T-helper 2 cell (primary cell): ENCODE results near the gene PDGFB.

Experiments
- DNase-seq, 5 experiments: peaks; one replicate each; pipeline versions ENCODE4 v3.0.0 to v3.0.0-alpha.2; 2012 to 2022

Gene PDGFB

DNA sequence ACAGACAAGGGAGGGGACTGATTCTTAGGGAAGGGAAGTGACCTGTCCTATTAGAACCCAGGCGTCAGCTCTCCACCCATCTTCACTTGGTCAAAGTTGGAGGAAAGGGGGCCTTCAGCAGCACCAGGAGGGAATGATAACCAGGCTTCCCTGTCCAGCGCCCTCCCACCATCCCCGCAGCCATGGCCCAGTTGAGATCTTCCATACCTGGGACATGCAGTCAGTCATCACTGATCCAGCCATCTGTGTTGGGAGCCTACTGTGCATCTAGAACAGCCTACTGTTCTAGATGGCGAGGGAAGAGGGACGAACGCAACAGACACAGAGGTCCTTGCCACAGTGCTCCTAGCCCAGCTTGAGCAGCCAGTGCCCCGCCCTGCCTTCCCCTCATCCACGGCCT, 40.6 kb downstream of the PDGFB start:
- no peak for DNase-seq

DNA sequence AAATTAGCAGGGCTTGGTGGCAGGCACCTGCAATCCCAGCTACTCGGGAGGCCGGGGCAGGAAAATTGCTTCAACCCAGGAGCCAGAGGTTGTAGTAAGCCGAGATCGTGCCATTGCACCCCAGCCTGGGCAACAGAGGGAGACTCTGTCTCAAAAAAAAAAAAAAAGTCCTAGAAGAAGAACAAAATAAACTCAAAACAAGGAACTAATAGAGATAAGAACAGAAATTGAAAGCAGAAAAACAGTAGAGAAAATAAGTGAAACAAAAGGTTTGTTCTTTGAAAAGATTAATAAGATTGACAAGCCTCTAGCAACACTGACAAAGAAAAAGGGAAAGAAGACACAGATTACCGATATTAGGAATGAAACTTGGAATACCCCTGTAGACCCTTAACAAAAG, 47.2 kb downstream of the PDGFB start:
- no peak for DNase-seq

DNA sequence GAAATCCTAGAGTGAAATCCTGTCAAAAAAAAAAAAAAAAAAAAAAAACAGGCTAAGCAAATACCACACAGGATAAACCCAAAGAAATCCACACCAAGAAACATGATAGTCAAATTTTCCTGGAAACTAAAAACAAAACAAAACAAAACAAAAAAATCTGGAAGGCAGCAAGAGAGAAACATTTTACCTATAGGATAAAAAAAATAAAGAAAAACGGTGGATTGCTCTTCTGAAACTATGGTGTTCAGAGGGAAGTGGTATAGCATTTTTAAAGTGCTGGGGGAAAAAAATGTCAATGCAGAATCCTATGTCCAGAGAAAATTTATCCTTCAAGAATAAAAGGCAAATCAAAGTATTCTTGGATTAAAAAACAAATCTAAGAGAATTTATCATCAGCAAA, 50.7 kb downstream of the PDGFB start:
- DNase-seq = no peak

DNA sequence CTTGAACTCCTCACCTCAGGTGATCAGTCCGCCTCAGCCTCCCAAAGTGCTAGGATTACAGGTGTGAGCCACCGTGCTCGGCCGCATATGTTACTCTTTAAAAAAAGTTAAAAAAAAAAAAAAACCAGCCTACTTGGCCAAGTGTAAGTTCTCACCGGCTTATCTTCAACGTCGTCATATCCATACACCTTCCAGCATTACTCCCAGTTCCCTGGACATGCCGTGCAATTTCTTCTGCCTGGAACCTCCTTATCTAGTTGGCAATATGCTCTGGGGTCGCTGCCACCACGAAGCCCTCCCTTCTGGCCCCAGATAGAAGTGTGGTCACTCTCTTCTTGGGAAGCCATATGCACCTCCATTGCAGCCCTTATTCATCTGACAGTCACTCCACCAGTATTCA, 56.0 kb downstream of the PDGFB start:
- no peak for DNase-seq

DNA sequence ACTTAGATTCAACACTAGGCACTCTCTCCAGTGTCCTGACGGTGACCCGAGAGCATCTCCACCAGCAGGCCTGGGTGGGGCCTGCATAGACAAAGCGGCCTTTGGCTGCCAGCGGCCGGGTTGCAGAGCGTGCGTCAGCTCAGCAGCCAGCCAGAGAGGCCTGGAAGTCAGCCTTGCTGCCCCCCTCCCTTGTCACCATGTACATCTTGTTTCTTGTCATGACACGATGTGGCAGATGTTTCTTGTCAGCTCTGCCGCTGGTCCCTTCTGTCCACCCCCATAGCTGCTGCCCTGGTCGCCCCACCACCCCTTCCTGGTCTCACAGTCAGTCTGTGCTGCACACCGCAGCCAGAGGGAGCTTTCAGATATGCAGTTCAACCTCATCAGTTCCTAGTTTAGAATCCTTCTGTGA, 59.2 kb downstream of the PDGFB start:
- DNase-seq = no peak

DNA sequence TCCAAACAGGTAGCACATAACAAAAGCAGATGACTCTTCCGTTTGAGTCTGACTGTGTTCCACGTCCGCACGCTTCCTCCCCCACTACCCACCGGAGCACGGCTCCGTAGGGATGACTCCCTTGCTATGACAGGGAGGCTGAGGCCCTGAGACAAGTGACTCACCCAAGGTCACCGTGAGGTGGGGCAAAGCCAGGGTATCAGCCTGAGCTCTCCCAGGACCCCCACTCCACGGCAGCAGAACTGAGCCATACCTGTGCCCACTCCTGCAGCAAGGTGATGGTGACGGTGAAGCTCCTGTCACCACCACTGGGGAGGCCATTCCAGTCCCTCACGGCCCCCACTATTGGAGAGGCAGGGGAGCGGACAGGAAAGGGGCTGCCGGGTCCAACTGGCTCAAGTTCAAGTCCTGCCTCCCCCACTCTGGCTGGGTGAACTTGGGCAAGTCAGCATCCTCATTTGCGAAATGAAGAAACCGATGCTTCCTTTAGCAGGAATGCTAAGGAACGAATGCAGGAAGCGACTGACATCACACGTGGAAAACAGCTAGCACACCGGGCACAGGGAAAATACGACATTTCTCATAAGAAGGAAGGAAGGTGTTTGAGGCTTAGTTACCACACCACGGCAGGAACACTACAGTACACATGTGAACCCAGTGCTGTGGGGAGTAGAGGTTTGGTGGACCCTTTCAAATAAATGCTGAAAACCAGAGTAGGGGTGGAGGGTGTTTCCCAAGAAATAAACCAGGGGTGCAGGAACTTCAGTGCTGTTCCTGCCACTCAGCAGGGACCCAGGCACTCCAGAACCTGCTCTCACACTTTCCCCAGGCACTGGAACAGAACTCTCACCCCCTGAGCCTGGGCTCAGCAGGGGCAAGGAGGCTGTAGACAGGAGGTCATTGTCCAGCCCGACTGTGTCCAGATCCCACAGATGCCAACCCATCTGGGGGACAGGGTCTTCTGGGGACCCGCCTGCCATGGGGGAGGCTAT, 59.9 kb downstream of the PDGFB start:
- no peak for DNase-seq

DNA sequence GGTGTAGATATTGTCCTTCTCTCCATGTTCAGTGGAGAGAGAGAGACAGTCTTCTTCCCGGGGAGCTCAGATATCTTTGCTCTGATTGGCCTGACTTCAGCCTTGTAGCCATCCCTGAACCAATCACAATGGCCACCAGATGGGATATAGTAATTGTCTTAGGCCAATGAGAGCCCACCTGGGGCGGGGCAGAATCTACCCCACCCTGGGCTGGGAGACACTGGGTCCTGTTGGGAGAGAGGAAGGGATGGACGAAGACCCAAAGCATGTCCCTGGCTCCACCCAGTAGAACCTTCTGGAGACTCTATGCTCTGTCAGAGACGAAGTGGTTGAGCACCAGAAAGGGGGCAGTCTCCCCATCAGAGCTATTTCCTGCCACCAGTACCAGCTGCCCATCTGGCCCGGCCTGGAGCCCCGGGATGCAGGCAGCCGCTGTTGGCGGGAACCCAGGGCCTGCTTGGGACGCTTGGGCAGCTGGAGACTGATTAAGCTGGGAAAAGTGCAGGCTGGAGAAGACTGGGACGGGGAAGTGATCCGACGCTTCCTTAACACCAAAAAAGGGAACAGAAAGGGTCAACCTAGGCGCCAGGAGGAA, 60.7 kb downstream of the PDGFB start:
- no peak for DNase-seq

DNA sequence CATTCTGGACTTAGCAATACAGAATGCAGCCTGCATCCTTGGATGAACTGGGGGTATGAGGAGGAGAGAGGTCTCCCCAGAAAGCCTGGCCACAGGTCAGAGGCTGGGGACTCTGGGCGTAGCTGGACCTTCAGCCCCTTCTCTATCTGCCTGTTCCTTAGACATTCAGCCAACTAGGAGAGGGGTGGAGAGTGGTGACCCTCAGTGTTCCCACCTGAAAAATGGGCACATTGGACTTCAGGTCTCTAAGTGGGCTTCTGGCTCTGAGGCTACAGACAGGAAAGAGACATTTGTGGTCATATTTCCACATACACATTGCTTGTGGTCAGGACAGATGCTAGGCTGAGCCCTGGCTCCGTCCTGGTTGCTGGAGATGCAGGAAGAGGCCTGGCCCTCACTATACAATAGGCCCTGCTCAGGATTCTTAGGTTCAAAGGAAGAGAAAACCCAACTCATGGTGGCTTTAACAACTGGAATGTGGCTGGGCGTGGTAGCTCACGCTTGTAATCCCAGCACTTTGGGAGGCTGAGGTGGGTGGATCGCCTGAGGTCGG, 62.2 kb downstream of the PDGFB start:
- no peak for DNase-seq

DNA sequence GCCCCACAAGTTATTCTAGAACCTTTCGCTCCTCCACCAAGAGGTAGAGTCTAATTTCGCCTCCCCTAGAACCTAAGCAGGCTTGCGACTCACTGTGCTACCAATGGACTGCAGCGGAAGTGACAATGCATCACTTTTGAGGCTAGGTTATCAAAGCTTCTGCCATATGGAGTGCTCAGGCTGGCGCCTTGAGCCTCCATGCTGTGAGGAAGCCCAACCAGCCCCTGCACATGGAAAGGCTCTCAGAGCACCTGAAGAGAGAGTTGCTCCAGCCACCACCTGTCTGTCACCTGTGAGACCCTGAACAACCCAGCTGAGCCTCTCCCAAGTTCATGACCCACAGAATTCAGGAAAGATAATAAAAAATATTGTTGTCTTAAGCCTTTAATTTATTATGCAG, 63.0 kb downstream of the PDGFB start:
- DNase-seq = no peak

DNA sequence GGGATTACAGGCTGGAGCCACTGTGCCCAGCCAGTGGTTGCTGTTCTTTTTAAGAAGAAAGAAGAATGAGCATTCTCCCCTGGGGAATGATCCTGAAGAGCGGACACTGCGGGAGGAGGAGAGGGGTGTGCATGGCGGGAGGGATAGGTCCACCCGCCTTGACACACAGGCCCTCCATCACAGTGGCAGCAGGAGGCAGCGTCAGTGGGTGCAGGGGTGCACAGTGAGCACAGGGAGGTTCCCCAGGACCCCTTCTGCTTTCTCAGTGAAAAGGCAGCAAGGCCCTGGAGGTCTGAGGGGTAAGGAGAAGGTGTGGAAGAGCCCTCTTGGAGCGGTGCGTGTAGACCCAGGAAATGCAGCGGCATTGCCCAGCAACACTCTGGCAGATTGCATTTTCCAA, 63.4 kb downstream of the PDGFB start:
- no peak for DNase-seq

DNA sequence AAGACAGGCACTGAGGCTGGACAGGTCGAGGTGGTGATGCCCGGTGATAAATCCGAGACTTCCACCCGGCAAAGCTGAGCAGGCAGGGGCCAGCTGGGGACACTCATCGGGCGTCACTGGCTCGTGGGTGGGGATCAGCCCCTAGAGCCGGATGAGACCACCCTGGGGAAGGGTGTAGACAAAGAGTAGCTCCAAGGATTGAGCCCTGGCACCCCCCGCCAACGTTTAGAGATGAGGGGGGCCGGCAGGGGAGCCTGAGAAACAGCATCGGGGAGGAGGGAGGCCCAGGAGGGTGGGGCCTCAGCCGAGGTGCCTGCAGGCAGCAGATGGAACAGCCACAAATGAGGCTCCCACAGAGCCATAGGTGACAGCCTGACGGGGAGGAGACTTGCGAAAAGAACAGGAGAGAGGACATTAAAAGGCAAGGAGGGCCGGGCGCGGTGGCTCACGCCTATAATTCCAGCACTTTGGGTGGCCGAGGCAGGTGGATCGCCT, 64.9 kb downstream of the PDGFB start:
- DNase-seq = no peak

DNA sequence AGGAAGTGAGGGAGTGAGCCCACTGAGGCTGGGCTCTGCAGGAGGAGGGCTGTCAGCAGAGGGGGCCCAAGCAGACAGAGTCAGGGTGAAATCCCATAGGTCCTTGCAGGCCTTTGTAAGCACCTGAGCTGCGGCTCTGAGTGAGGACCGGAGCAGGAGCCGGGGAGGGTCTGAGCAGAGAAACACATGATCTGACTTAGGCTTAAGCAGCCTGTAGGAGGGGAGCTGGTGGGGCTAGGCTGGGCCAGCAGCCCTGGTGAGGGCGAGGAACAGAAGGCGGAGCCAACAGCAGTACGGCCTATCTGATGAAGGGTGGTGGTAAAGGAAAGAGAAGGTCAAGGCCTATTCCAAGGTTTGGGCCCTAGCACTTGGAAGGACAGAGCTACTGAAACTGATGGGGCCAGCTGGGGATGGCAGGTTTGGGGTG, 65.4 kb downstream of the PDGFB start:
- no peak for DNase-seq

DNA sequence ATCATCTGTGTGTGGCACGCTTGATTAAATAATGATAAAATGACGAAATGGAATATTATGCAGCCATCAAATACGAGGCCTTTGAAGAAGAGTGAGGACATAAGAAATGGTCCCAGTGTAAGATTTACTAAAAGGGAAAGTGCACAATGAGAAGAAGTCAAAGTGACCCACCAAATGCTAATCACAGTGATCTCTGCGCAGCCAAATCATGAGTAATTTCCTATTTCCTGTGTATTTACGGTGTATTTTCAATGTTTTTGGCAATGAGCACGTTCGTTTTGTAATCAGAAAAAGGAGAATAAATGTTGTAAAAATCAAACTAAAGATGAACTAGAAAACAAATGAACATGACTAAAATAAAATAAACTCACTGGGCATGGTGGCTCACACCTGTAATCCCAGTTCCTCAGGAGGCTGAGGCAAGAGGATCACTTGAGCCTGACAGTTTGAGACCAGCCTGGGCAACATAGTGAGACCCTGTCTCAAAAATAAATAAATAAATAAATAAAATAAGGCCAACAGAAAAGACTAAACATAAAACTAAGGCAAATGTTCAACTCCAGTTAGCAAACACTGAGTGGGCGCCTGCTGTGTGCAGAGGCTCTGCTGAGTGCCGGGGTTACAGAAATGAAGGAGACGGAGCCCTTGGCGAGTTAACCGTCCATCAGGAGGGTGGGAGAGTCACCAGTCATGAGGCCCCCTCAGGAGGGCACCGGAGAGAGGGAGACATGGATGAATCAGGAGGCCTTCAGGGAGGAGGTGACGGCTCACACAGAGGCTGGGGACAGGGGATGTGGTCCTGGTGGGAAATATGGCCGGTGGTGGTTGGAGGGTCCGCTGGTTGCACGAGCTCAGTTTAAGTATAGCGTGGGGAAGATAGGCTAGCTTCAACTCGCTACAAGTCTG, 66.3 kb downstream of the PDGFB start:
- peak in 1 of 5 experiments; percentile 61 for DNase-seq

DNA sequence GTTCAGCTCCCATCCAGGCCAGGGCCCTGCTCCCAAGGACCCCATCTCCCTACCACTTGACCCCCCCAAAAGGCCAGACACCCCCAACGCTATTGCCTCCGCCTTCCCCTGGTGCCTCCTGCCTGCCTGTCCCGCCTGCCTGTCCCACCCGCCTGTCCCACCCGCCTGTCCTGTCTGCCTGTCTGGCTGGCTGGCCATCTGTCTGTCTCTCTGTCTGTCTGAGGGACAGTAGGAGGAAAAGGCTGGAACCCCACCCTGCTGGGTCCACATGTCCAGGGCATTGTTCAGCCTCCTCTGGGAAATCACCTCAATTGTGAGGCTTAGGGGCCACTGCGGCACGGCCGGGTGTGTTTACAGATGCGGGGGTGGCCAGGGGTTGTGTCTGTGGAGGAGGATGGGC, 67.0 kb downstream of the PDGFB start:
- no peak for DNase-seq

DNA sequence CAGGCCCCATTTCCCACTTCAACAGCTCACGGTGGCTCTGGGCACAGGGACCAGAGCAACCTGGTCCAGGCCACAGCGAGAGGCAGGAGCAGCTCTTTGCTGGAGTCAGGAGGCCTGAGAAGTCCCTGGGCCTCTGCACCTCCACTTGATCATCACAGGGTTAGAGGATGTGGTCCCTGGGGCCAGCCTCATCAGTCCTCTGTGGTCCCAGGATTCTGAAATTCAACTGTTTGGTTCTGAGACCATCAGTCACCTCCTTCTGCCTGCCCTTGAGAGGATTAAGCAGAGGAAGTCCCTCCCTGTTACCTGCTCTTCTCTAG, 67.4 kb downstream of the PDGFB start:
- peak in 1 of 5 experiments; percentile 26 for DNase-seq

DNA sequence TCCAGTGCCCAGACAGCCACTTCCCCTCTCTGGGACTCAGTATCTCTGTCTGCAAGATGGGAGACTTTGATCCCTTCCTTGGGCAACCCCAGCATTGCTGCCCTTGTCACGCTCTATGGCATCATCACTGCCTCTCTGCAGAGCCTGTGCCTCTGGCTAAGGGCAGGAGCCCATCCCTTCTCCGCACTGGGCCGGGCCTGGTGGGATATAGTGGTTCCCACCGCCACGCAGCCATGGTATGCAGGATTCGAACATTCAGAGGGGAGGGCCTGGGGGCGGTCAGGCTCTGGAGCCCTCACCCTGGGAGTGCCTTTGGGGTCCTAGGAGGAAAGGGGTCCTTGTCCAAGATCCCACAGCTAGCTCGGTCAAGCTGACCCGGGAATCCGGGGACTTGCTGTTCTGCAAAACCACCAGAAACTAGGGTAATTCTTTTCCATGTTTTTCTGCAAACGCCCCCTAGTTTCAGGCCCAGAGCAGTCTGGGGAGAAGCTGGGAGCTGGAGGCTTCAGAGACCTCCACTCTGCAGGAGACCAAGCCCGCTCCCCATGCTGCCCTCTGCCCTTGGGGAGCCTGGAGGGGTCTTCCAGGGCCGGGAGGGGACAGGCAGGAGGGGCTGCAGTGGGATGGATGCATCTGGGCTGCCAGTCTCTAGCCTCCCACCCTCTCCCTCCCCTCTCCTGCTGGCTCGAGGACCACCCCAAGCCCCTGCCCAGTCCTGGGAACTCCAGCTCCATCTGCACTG, 67.9 kb downstream of the PDGFB start:
- DNase-seq = no peak

DNA sequence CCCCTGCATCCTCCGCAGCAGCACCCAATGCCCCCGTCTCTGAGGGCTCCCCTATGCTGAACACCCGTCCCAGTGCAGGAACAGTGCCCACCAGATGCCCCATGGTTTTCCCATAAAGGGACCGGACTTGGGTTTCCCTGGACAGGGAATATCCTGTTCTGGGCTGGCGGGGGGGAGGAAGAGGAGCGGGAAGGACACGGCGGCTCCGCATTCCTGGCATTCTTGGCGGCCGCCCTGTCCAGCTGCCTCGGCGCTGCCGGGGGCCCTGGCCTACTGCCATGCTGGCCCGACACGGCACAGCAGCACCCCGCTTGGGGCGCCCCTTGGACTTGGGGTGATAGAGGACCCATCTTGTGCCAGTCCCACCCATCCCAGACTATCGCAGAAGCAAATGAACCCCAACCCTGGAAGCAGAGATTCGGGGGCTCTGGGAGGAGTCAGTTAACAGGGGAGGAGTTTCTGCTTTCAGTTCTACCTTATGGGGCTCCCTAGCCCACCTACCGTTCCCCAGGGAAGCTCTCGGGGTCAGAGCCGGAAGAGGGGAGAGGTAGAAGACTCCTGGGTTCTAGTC, 68.6 kb downstream of the PDGFB start:
- DNase-seq = no peak

DNA sequence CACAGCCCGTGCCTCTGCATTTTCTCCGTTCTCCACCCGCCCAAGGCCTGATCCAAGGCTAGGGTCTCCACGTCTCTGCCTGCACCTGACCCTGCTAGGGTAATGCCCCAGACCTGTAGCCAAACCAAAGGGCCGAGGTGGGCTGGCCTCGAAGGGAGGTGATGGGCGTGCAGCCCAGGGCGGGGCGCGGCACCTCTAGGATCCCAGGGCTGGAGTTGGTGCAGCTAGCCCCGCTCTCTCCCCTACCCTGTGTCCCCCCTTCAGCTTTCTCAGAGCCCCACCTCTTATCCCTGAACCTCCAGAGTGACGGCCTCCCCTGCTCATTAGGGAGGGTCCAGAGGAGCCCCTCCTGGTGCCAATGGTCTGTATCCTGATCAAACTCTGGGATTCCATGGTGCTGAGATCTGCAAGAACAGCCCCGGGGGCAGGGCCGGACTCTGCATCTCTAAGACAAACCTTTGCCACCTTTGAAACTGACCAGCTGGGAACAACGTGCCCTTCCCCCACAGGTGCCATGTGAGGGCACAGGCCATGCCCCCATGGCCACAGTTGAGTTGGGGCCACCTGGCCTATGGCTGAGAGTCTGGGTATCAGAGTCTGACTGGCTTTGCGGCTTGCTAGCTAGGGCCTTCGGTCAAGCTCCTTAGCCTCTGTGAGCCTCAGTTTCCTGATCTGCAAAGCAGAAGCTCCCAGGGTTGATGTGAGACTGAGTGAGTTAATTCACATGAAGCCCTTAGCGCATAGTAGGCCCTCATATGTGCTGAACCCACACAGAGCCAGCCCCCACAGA, 69.2 kb downstream of the PDGFB start:
- DNase-seq = no peak

DNA sequence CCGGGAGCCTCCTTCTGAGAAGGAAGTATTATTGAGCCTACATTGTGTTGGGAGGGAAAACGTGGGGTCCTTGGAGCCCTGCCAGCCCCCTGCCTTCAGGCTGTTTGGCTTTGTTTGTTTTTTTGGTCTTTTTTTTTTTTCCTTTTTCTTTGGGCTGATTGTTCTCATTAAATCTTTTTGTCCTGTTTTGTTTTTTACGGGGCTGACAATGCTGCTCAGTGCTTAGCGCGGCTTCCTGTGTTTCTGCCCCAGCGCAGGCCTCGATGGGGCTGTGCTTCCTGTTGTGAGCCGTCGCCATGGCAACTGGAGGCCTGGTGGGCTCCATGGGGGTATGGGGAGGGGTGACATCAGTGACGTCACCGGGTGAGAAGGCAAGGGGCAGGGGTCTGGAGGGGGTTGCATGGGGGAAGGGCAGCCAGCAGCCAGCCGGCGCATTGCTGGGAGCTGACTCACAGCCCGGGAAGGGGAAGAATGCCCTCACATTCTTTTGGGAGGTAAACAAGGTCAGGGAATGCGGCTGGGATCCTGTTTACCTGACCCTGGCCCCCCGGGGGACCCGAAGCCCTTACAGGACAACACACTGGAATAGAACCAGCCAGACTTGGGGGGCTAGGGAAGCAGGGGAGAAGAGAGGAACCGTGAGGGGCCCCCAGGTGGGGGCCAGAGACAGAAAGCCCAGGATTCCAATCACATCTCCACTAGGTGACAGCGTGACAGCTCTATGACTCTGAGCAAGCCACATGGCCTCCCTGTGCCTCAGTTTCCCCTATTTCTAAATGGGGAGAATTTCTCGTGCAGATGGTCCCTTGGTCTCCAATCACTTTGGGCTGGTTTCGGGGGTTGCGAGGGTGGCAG, 70.1 kb downstream of the PDGFB start:
- peak in 4 of 5 experiments; percentile 25 to 77 (median 52) for DNase-seq
